PC-9 (cell line): Measurements from ENCODE around the gene TBX20. TPM values are rescaled to one million over a fixed set of nuclear protein-coding genes. Genes with fewer than 3 reads are reported as not detected.

Source experiments
- BruUV-seq: library from RNA; stranded (reverse); fragments of 400-500 nt; replicated peaks from 2 replicates; lab custom pipeline; 2021; lab: Mats Ljungman, UMichigan
- CTCF ChIA-PET: fragments of 300-600 bp; sonication (Branson Sonifier 250); formaldehyde crosslinking; loops from one replicate; lab custom pipeline; 2022; ENCODE audit warnings: antibody characterized with exemption; lab: Charles Lee
- POLR2A ChIA-PET: fragments of 300-600 bp; sonication (Branson Sonifier 250); formaldehyde crosslinking; loops from one replicate; lab custom pipeline; 2022; ENCODE audit warnings: antibody characterized with exemption; ENCODE audit not compliant: unreplicated experiment; lab: Charles Lee
- DNase-seq, 2 experiments: peaks; one replicate each; pipeline versions ENCODE4 v3.0.0 to v3.0.0-alpha.2; 2015 to 2022; ENCODE audit warnings: mixed read lengths in 1 of 2
- H2AFZ ChIP-seq: fragments of 200-600 bp; sonication (generic); 2 replicates; pipeline ENCODE4 v1.8.1; 2017; ENCODE audit warnings: antibody characterized with exemption
- H3F3A ChIP-seq: fragments of 200-600 bp; sonication (generic); 2 replicates; pipeline ENCODE4 v1.8.1; 2017; ENCODE audit warnings: antibody characterized with exemption, mild to moderate bottlenecking, low read depth; ENCODE audit not compliant: insufficient read depth
- H3K27ac ChIP-seq: fragments of 200-600 bp; sonication (generic); 2 replicates; pipeline ENCODE4 v1.6.1; 2016; ENCODE audit warnings: mixed run types
- H3K27me3 ChIP-seq: fragments of 200-600 bp; sonication (generic); 2 replicates; pipeline ENCODE4 v1.6.1; 2016; ENCODE audit warnings: low read depth, mixed run types; ENCODE audit not compliant: insufficient read depth
- H3K36me3 ChIP-seq: fragments of 200-600 bp; sonication (generic); 2 replicates; pipeline ENCODE4 v1.6.1; 2016; ENCODE audit warnings: low read depth, mixed run types
- H3K4me1 ChIP-seq: fragments of 200-600 bp; sonication (generic); replicated peaks from 2 replicates; pipeline ENCODE4 v1.6.1; 2016; ENCODE audit warnings: mixed run types; ENCODE audit not compliant: insufficient read depth
- H3K4me2 ChIP-seq: fragments of 200-600 bp; sonication (generic); 2 replicates; pipeline ENCODE4 v1.6.1; 2017; ENCODE audit warnings: mixed run types
- H3K4me3 ChIP-seq: fragments of 200-600 bp; sonication (generic); 2 replicates; pipeline ENCODE4 v1.6.1; 2016; ENCODE audit warnings: mixed run types
- H3K79me2 ChIP-seq: fragments of 200-600 bp; sonication (generic); 2 replicates; pipeline ENCODE4 v1.6.1; 2017; ENCODE audit warnings: low read depth, mixed run types
- H3K9me2 ChIP-seq: fragments of 200-600 bp; sonication (generic); 2 replicates; pipeline ENCODE4 v1.8.1; 2017; ENCODE audit warnings: mild to moderate bottlenecking; ENCODE audit not compliant: insufficient read depth
- H3K9me3 ChIP-seq: fragments of 200-600 bp; sonication (generic); 2 replicates; pipeline ENCODE4 v1.8.1; 2016; ENCODE audit warnings: low read depth; ENCODE audit not compliant: insufficient read depth
- H4K20me1 ChIP-seq: fragments of 200-600 bp; sonication (generic); 2 replicates; pipeline ENCODE4 v1.8.1; 2017; ENCODE audit not compliant: insufficient read depth
- EZH2 ChIP-seq: fragments of 200-600 bp; sonication (generic); IDR thresholded peaks from 2 replicates; pipeline ENCODE4 v1.8.0; 2017; ENCODE audit warnings: antibody characterized with exemption, low read depth
- intact Hi-C: fragments of 100-400 bp; cut with micrococcal nuclease; formaldehyde crosslinking; loops from one replicate; pipeline ENCODE4 v1.10.0; 2022; ENCODE audit not compliant: unreplicated experiment
- total RNA-seq: library from RNA; stranded (reverse); gene quantifications from 2 replicates; pipeline ENCODE4 v1.2.3, GENCODE V29; 2021
- TF ChIP-seq, protein P1 (sequence below): fragments of 200-600 bp; sonication (generic); conservative IDR thresholded peaks from 2 replicates; pipeline ENCODE4 v1.6.1; 2017; ENCODE audit warnings: mixed run types, antibody characterized with exemption, mild to moderate bottlenecking, moderate library complexity

TBX20 gene
- total RNA-seq, 1 experiment from 2014 or later: 1.1 TPM

DNA sequence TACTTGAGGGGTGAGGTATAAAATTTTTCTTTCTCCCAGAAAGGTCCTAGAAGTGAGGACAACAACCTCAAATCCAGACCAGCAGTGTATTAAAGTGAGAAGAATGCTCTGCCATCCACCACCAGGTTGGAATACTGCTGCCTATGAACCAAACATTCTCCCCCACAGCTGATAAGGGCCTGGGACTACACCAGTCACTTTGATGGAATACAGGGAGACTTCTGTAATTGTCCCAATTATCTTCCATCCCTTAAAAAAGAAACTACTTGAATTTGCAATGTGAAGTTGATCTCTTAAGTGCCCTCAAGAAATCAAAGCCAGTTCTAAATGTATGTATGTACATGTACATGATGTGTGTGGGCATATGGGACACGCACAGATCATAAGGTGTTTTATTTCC, 3.0 kb downstream of the TBX20 start:
- Histone ChIP-seq H3K79me2 (no peaks in the 10 kb centered on the region), H3K27me3 (no peaks in the 10 kb centered on the region), H3K36me3 (no peaks in the 10 kb centered on the region), H3K4me1 (peaks cover 20% of the 10 kb centered on the region), H3K4me3 (no peak overlapping the region), H3K4me2 (no peak overlapping the region), H3K27ac (no peak overlapping the region), H2AFZ (peak overlapping the region; percentile 10; the same call in 1 of the 2 replicates), H3F3A (no peaks in the 10 kb centered on the region), H3K9me2 (no peaks in the 10 kb centered on the region), H4K20me1 (no peaks in the 10 kb centered on the region), H3K9me3 (no peaks in the 10 kb centered on the region)
- BruUV-seq: no TSS peak
- ChIA-PET CTCF (no interaction called here), POLR2A (no interaction called here)
- TF ChIP-seq, protein P1, sequence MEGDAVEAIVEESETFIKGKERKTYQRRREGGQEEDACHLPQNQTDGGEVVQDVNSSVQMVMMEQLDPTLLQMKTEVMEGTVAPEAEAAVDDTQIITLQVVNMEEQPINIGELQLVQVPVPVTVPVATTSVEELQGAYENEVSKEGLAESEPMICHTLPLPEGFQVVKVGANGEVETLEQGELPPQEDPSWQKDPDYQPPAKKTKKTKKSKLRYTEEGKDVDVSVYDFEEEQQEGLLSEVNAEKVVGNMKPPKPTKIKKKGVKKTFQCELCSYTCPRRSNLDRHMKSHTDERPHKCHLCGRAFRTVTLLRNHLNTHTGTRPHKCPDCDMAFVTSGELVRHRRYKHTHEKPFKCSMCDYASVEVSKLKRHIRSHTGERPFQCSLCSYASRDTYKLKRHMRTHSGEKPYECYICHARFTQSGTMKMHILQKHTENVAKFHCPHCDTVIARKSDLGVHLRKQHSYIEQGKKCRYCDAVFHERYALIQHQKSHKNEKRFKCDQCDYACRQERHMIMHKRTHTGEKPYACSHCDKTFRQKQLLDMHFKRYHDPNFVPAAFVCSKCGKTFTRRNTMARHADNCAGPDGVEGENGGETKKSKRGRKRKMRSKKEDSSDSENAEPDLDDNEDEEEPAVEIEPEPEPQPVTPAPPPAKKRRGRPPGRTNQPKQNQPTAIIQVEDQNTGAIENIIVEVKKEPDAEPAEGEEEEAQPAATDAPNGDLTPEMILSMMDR: no peak
- no peak for TF ChIP-seq EZH2
- no peak for DNase-seq
- intact Hi-C loops: no loop called here

DNA sequence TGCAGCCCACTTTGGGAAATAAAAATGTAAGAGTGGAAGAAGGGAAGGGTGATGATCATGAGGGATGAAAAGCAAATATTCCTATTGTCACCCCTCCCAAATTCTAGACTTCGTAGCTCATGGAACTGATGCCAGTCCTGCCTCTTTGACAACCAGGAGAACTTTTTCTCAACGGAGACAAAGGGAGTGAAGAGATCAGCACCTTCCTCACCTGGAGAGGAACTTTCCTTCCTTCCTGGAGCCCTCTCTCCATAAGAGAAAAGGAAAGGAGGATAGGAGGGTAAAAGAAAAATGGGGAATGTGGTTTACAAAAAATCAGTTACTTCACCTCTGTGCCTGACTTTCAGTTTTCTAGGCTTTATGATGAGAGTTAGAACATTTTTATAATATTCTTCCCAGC, 3.4 kb downstream of the TBX20 start:
- Histone ChIP-seq H3K27ac (no peak overlapping the region), H4K20me1 (no peaks in the 10 kb centered on the region), H3K9me3 (no peaks in the 10 kb centered on the region), H3K4me2 (no peak overlapping the region), H3K4me1 (peaks cover 20% of the 10 kb centered on the region), H3K36me3 (no peaks in the 10 kb centered on the region), H2AFZ (peak overlapping the region; percentile 10; the same call in 1 of the 2 replicates), H3K27me3 (no peaks in the 10 kb centered on the region), H3K4me3 (no peak overlapping the region), H3K9me2 (no peaks in the 10 kb centered on the region), H3F3A (no peaks in the 10 kb centered on the region), H3K79me2 (no peaks in the 10 kb centered on the region)
- ChIA-PET POLR2A (interaction anchor here (0.6 kb wide), 1 partner anchor 9 kb away, joined by 3 read pairs; no protein-coding TSS in a partner anchor), CTCF (no interaction called here)
- intact Hi-C loops: no loop called here
- TF ChIP-seq, protein P1: no peak
- TF ChIP-seq EZH2: no peak
- no TSS peak for BruUV-seq
- DNase-seq: no peak

DNA sequence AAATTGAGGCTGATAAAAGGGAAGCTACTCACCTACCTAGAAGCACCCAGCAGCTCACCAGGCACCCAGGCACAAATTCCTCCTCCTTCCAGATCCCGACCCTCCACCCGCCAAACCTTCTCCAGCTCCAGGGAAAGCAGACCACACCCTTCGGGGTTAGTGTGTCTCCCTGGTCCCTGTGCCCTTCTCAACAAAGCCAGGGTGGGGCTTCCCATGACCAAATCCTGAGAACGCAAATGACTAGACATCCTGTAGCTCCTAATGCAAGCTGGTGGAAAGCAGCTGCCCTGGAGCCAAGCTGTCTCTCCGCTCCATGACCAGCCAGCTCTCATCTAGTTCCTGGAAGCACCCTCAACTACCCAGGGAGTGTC, 4.4 kb downstream of the TBX20 start:
- no TSS peak for BruUV-seq
- H3K36me3 ChIP-seq: no peaks in the 10 kb centered on the region
- H3K4me2 ChIP-seq: peak overlapping the region; percentile 72
- peak in 1 of 2 experiments; percentile 42 for DNase-seq
- CTCF ChIA-PET: interaction anchor here (0.7 kb wide), 1 partner anchor 630 kb away, joined by 3 read pairs; no protein-coding TSS in a partner anchor
- no peaks in the 10 kb centered on the region for H3K79me2 ChIP-seq
- no peaks in the 10 kb centered on the region for H3K27me3 ChIP-seq
- POLR2A ChIA-PET: interaction anchor here (0.6 kb wide), 1 partner anchor 8 kb away, joined by 3 read pairs; no protein-coding TSS in a partner anchor
- H3K9me3 ChIP-seq: no peaks in the 10 kb centered on the region
- intact Hi-C loops: loop anchor here (10.0 kb wide), 1 partner anchor 55 kb away; no protein-coding TSS in a partner anchor
- H3F3A ChIP-seq: no peaks in the 10 kb centered on the region
- no peaks in the 10 kb centered on the region for H3K9me2 ChIP-seq
- H4K20me1 ChIP-seq: no peaks in the 10 kb centered on the region
- TF ChIP-seq EZH2: no peak
- TF ChIP-seq, protein P1: no peak
- H3K4me3 ChIP-seq: peak overlapping the region; percentile 52
- H3K4me1 ChIP-seq: peaks cover 20% of the 10 kb centered on the region
- H2AFZ ChIP-seq: peak overlapping the region; percentile 77
- no peak overlapping the region for H3K27ac ChIP-seq
